Stimulated activated CD8-positive, alpha-beta memory T cell treated with anti-CD3 and anti-CD28 coated beads, Interleukin-7, amount 100 ng/mL, for 4 hours (primary cell): Measurements from ENCODE around the gene UTP11.
A peak's percentile ranks its signal among the peaks of the same experiment; 100 is the strongest.
"Not testable (repeated sequence)": the region's sequence is repeated elsewhere in the genome, so short reads cannot be mapped to it uniquely, and the experiment has no call there.

ENCODE experiments used
- DNase-seq, 2 donors: peaks; one replicate each; pipeline ENCODE4 v3.0.0-alpha.2; 2020; ENCODE audit warnings: low read depth in 2 of 2

The UTP11 gene

GRCh38 chr1:38012363-38013226 is at the start of gene UTP11:
Gene UTP11 (plus strand): TSS chr1:38012734. CDS start chr1:38012803, 69 bp downstream.
- peak; percentile 86 to 91 for DNase-seq

GRCh38 chr1:37964106-37964505 is 48.4 kb upstream of the UTP11 start:
- DNase-seq, result not testable (repeated sequence)

- DNase-seq, result no peak
Observed at GRCh38 chr1:37965301-37965700, 47.2 kb upstream of the UTP11 start.

GRCh38 chr1:37973684-37974083 is 38.9 kb upstream of the UTP11 start:
- not testable (repeated sequence) for DNase-seq

- DNase-seq, result no peak
Observed at GRCh38 chr1:37974567-37974966, 38.0 kb upstream of the UTP11 start.

GRCh38 chr1:37975083-37975482 is 37.5 kb upstream of the UTP11 start:
- not testable (repeated sequence) for DNase-seq

- no peak for DNase-seq
Observed at GRCh38 chr1:37978541-37978940, 34.0 kb upstream of the UTP11 start.

- DNase-seq, result no peak
Observed at GRCh38 chr1:37983546-37983945, 29.0 kb upstream of the UTP11 start.

GRCh38 chr1:37987679-37988078 is 24.9 kb upstream of the UTP11 start:
- DNase-seq, result no peak

GRCh38 chr1:37989361-37989930 is 23.1 kb upstream of the UTP11 start:
- DNase-seq, result no peak

GRCh38 chr1:37994886-37995566 is 17.5 kb upstream of the UTP11 start:
- DNase-seq, result no peak

- no peak for DNase-seq
Observed at GRCh38 chr1:37995751-37996345, 16.7 kb upstream of the UTP11 start.

GRCh38 chr1:37997256-37998088 is 15.1 kb upstream of the UTP11 start:
- no peak for DNase-seq

GRCh38 chr1:37998089-37998808 is 14.3 kb upstream of the UTP11 start:
- no peak for DNase-seq

GRCh38 chr1:37998913-37999429 is 13.6 kb upstream of the UTP11 start:
- DNase-seq, result no peak

GRCh38 chr1:37999430-38000232 is 12.9 kb upstream of the UTP11 start:
- DNase-seq, result no peak

- DNase-seq, result no peak
Observed at GRCh38 chr1:38000233-38000528, 12.4 kb upstream of the UTP11 start.

GRCh38 chr1:38000529-38001455 is 11.7 kb upstream of the UTP11 start:
- DNase-seq, result no peak
